Lower lobe of right lung (tissue), 2 donors: Measurements from ENCODE around the gene MCHR1. TPM values are rescaled to one million over a fixed set of nuclear protein-coding genes. Genes with fewer than 3 reads are reported as not detected.
"Not testable (repeated sequence)": the region's sequence is repeated elsewhere in the genome, so short reads cannot be mapped to it uniquely, and the experiment has no call there.

Source experiments
- ATAC-seq, 2 donors: fragments of 200-7000 bp; cut with Tn5 transposase; one replicate each; pipeline ENCODE4 v1.9.1; 2020 to 2022; ENCODE audit warnings: mild to moderate bottlenecking in 2 of 2, moderate library complexity in 2 of 2
- DNase-seq: peaks from one replicate; pipeline ENCODE4 v3.0.0-alpha.2; 2020
- H3K27ac ChIP-seq: fragments of 200-600 bp; one replicate; pipeline ENCODE4 v1.8.0; 2022
- H3K27me3 ChIP-seq: fragments of 200-600 bp; one replicate; pipeline ENCODE4 v1.8.0; 2022; ENCODE audit warnings: low read depth
- H3K36me3 ChIP-seq: fragments of 200-600 bp; one replicate; pipeline ENCODE4 v1.8.0; 2022; ENCODE audit warnings: mild to moderate bottlenecking
- H3K4me1 ChIP-seq: fragments of 200-600 bp; one replicate; pipeline ENCODE4 v1.8.0; 2022
- H3K4me3 ChIP-seq: fragments of 200-600 bp; one replicate; pipeline ENCODE4 v1.8.0; 2022; ENCODE audit warnings: mild to moderate bottlenecking
- H3K9me3 ChIP-seq: fragments of 200-600 bp; one replicate; pipeline ENCODE4 v1.8.0; 2022
- intact Hi-C: fragments of 100-400 bp; cut with DNase I; formaldehyde crosslinking; loops from one replicate; pipeline ENCODE4 v1.11.0; 2022
- total RNA-seq: library from RNA; stranded (reverse); fragmentation: NEBNext Ultra II Directional; extraction: Animal tissue kit (Norgen Biotek cat#: 25700); gene quantifications from one replicate; pipeline ENCODE4 v1.2.1, GENCODE V29; 2021
- TF ChIP-seq, protein P1 (sequence below): fragments of 200-600 bp; IDR thresholded peaks from one replicate; pipeline ENCODE4 v1.8.0; 2022; ENCODE audit warnings: antibody characterized with exemption, mild to moderate bottlenecking
- donor health status: DM: no; HTN: yes; CAD: no; lungs with severe emphysema.

MCHR1 gene
- total RNA-seq, 1 donor from 2014 or later, result not detected

- ATAC-seq, result no peak
- H3K36me3 ChIP-seq, result no peaks in the 10 kb centered on the region
- DNase-seq, result no peak
- H3K27me3 ChIP-seq, result no peaks in the 10 kb centered on the region
- H3K4me3 ChIP-seq, result no peak overlapping the region
- no peak overlapping the region for H3K27ac ChIP-seq
- no peaks in the 10 kb centered on the region for H3K9me3 ChIP-seq
- TF ChIP-seq, protein P1, sequence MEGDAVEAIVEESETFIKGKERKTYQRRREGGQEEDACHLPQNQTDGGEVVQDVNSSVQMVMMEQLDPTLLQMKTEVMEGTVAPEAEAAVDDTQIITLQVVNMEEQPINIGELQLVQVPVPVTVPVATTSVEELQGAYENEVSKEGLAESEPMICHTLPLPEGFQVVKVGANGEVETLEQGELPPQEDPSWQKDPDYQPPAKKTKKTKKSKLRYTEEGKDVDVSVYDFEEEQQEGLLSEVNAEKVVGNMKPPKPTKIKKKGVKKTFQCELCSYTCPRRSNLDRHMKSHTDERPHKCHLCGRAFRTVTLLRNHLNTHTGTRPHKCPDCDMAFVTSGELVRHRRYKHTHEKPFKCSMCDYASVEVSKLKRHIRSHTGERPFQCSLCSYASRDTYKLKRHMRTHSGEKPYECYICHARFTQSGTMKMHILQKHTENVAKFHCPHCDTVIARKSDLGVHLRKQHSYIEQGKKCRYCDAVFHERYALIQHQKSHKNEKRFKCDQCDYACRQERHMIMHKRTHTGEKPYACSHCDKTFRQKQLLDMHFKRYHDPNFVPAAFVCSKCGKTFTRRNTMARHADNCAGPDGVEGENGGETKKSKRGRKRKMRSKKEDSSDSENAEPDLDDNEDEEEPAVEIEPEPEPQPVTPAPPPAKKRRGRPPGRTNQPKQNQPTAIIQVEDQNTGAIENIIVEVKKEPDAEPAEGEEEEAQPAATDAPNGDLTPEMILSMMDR, result no peak
- intact Hi-C loops, result no loop called here
- peaks cover 25% of the 10 kb centered on the region for H3K4me1 ChIP-seq
Measured at GRCh38 chr22:40653361-40653760, 25.9 kb upstream of the MCHR1 start.

- intact Hi-C loops, result no loop called here
- no peak overlapping the region for H3K4me3 ChIP-seq
- DNase-seq (no peak), ATAC-seq (peak in 1 of 2 donors; percentile 28)
- TF ChIP-seq, protein P1, result peak; percentile 26
- H3K4me1 ChIP-seq, result peaks cover 25% of the 10 kb centered on the region
- H3K36me3 ChIP-seq, result no peaks in the 10 kb centered on the region
- no peaks in the 10 kb centered on the region for H3K9me3 ChIP-seq
- no peaks in the 10 kb centered on the region for H3K27me3 ChIP-seq
- H3K27ac ChIP-seq, result peak overlapping the region; percentile 21
Measured at GRCh38 chr22:40654522-40655167, 24.6 kb upstream of the MCHR1 start.

GRCh38 chr22:40655941-40656340, 23.3 kb upstream of the MCHR1 start:
- ATAC-seq, H3K27me3 ChIP-seq, H3K9me3 ChIP-seq, H3K27ac ChIP-seq, H3K36me3 ChIP-seq, DNase-seq, H3K4me3 ChIP-seq, intact Hi-C loops: not testable (repeated sequence)
- H3K4me1 ChIP-seq, result peaks cover 25% of the 10 kb centered on the region

GRCh38 chr22:40656651-40657050, 22.6 kb upstream of the MCHR1 start:
- intact Hi-C loops, H3K27me3 ChIP-seq, H3K4me3 ChIP-seq, H3K36me3 ChIP-seq, H3K9me3 ChIP-seq, H3K27ac ChIP-seq, ATAC-seq, DNase-seq: not testable (repeated sequence)
- H3K4me1 ChIP-seq, result peaks cover 21% of the 10 kb centered on the region

- TF ChIP-seq, protein P1, result no peak
- intact Hi-C loops, result no loop called here
- Histone ChIP-seq H3K27me3 (no peaks in the 10 kb centered on the region), H3K27ac (no peak overlapping the region), H3K4me3 (no peak overlapping the region), H3K36me3 (no peaks in the 10 kb centered on the region), H3K9me3 (no peaks in the 10 kb centered on the region), H3K4me1 (peaks cover 9% of the 10 kb centered on the region)
- ATAC-seq, result no peak
- no peak for DNase-seq
Measured at GRCh38 chr22:40659166-40659565, 20.1 kb upstream of the MCHR1 start.

- H3K27me3 ChIP-seq, result no peaks in the 10 kb centered on the region
- TF ChIP-seq, protein P1, result no peak
- ATAC-seq, result no peak
Measured at GRCh38 chr22:40660730-40661129, 18.6 kb upstream of the MCHR1 start.

More at GRCh38 chr22:40660730-40661129, 18.6 kb upstream of the MCHR1 start:
- Histone ChIP-seq H3K4me1 (peaks cover 10% of the 10 kb centered on the region), H3K36me3 (no peaks in the 10 kb centered on the region), H3K27ac (no peak overlapping the region), H3K9me3 (no peaks in the 10 kb centered on the region), H3K4me3 (no peak overlapping the region)
- intact Hi-C loops, result no loop called here
- no peak for DNase-seq
